MM.1S (cell line): ENCODE data around the gene S1PR2.

Experiments used
- DNase-seq: peaks from one replicate; pipeline ENCODE4 v3.0.0-alpha.2; 2015
- H2AFZ ChIP-seq: fragments of 300-600 bp; sonication (generic); 2 replicates; pipeline ENCODE4 v1.6.0; 2016; ENCODE audit warnings: antibody characterized with exemption, low read length
- H3F3A ChIP-seq: fragments of 300-600 bp; sonication (generic); 2 replicates; pipeline ENCODE4 v1.6.1; 2016; ENCODE audit warnings: mild to moderate bottlenecking, antibody characterized with exemption, low read length, moderate library complexity, mixed read lengths; ENCODE audit not compliant: insufficient read depth
- H3K27ac ChIP-seq: fragments of 300-600 bp; sonication (generic); 2 replicates; pipeline ENCODE4 v1.5.1; 2016; ENCODE audit warnings: mild to moderate bottlenecking, low read length
- H3K27me3 ChIP-seq: fragments of 300-600 bp; sonication (generic); replicated peaks from 2 replicates; pipeline ENCODE4 v1.6.0; 2016; ENCODE audit warnings: low read length; ENCODE audit not compliant: insufficient read depth
- H3K36me3 ChIP-seq: fragments of 300-600 bp; sonication (generic); replicated peaks from 2 replicates; pipeline ENCODE4 v1.6.1; 2016; ENCODE audit warnings: mild to moderate bottlenecking, low read length, mixed read lengths; ENCODE audit not compliant: insufficient read depth
- H3K4me1 ChIP-seq: fragments of 300-600 bp; sonication (generic); 2 replicates; pipeline ENCODE4 v1.6.1; 2016; ENCODE audit warnings: low read length, mixed read lengths
- H3K4me2 ChIP-seq: fragments of 300-600 bp; sonication (generic); 2 replicates; pipeline ENCODE4 v1.6.0; 2016; ENCODE audit warnings: low read depth, low read length
- H3K4me3 ChIP-seq: fragments of 300-600 bp; sonication (generic); 2 replicates; pipeline ENCODE4 v1.5.1; 2016; ENCODE audit warnings: low read length, mixed read lengths
- H3K79me2 ChIP-seq: fragments of 300-600 bp; sonication (generic); 2 replicates; pipeline ENCODE4 v1.6.1; 2016; ENCODE audit warnings: mixed run types, low read length, mixed read lengths
- H3K9ac ChIP-seq: fragments of 300-600 bp; sonication (generic); 2 replicates; pipeline ENCODE4 v1.6.1; 2016; ENCODE audit warnings: low read length, mixed read lengths
- H3K9me2 ChIP-seq: fragments of 300-600 bp; sonication (generic); replicated peaks from 2 replicates; pipeline ENCODE4 v1.6.1; 2016; ENCODE audit warnings: mild to moderate bottlenecking, low read length, mixed read lengths; ENCODE audit not compliant: insufficient read depth
- H3K9me3 ChIP-seq: fragments of 300-600 bp; sonication (generic); replicated peaks from 2 replicates; pipeline ENCODE4 v1.6.1; 2016; ENCODE audit warnings: mild to moderate bottlenecking, low read length, mixed read lengths; ENCODE audit not compliant: insufficient read depth
- H4K20me1 ChIP-seq: fragments of 300-600 bp; sonication (generic); 2 replicates; pipeline ENCODE4 v1.6.1; 2016; ENCODE audit warnings: mild to moderate bottlenecking, low read length, moderate library complexity, mixed read lengths; ENCODE audit not compliant: insufficient read depth
- CTCF ChIP-seq: fragments of 300-600 bp; sonication (generic); IDR thresholded peaks from 2 replicates; pipeline ENCODE4 v1.5.1; 2016; ENCODE audit warnings: antibody characterized with exemption, low read length, mixed read lengths
- EZH2 ChIP-seq: fragments of 300-600 bp; sonication (generic); optimal IDR thresholded peaks from 2 replicates; pipeline ENCODE3; 2017; ENCODE audit warnings: low read depth, mild to moderate bottlenecking, antibody characterized with exemption, low read length, mixed read lengths
- EZH2phosphoT487 ChIP-seq: fragments of 300-600 bp; sonication (generic); IDR thresholded peaks from 2 replicates; pipeline ENCODE4 v1.6.1; 2018; ENCODE audit warnings: antibody characterized with exemption, low read length

The S1PR2 gene

GRCh38 chr19:10260141-10260584, 29.0 kb upstream of the S1PR2 start:
- no peak overlapping the region for H2AFZ ChIP-seq
- H3F3A ChIP-seq = no peaks in the 10 kb centered on the region

GRCh38 chr19:10259162-10259905, 28.2 kb upstream of the S1PR2 start:
- Histone ChIP-seq H3K27me3 (no peaks in the 10 kb centered on the region), H3K9me2 (no peaks in the 10 kb centered on the region), H3K4me1 (no peaks in the 10 kb centered on the region), H3K27ac (no peak overlapping the region), H3K9ac (no peak overlapping the region), H3K4me2 (no peak overlapping the region), H4K20me1 (no peaks in the 10 kb centered on the region), H3K4me3 (no peak overlapping the region), H3F3A (no peaks in the 10 kb centered on the region), H2AFZ (no peak overlapping the region), H3K79me2 (peaks cover 9% of the 10 kb centered on the region), H3K36me3 (peaks cover 1% of the 10 kb centered on the region; the same call in 1 of the 2 replicates), H3K9me3 (no peaks in the 10 kb centered on the region)
- TF ChIP-seq CTCF (peak; percentile 68), EZH2phosphoT487 (no peak)
- DNase-seq = peak; percentile 81

More at GRCh38 chr19:10260141-10260584, 29.0 kb upstream of the S1PR2 start:
- Histone ChIP-seq H3K27me3 (no peaks in the 10 kb centered on the region), H4K20me1 (no peaks in the 10 kb centered on the region), H3K4me2 (no peak overlapping the region), H3K4me1 (no peaks in the 10 kb centered on the region), H3K36me3 (no peaks in the 10 kb centered on the region; the same call in 1 of the 2 replicates), H3K9me2 (no peaks in the 10 kb centered on the region), H3K9me3 (no peaks in the 10 kb centered on the region), H3K4me3 (no peak overlapping the region), H3K27ac (no peak overlapping the region), H3K79me2 (peaks cover 3% of the 10 kb centered on the region; the same call in 1 of the 2 replicates), H3K9ac (no peak overlapping the region)
- no peak for DNase-seq
- no peak for TF ChIP-seq EZH2phosphoT487

- Histone ChIP-seq H3K4me2 (no peak overlapping the region), H3K27ac (no peak overlapping the region), H3K9ac (no peak overlapping the region), H3K9me2 (no peaks in the 10 kb centered on the region), H3K36me3 (peaks cover 4% of the 10 kb centered on the region), H3K4me3 (no peak overlapping the region), H3K9me3 (no peaks in the 10 kb centered on the region), H4K20me1 (no peaks in the 10 kb centered on the region), H3F3A (no peaks in the 10 kb centered on the region), H2AFZ (no peak overlapping the region), H3K79me2 (peaks cover 20% of the 10 kb centered on the region), H3K4me1 (no peaks in the 10 kb centered on the region), H3K27me3 (no peaks in the 10 kb centered on the region)
- DNase-seq = no peak
- TF ChIP-seq EZH2 = no peak
- TF ChIP-seq CTCF = no peak
- no peak for TF ChIP-seq EZH2phosphoT487
Observed at GRCh38 chr19:10258080-10258710, 27.1 kb upstream of the S1PR2 start.
